HepG2 (cell line): ENCODE measurements around the gene TMEM87B. TPM values are rescaled to one million over a fixed set of nuclear protein-coding genes. Genes with fewer than 3 reads are reported as not detected.
A peak's percentile ranks its signal among the peaks of the same experiment; 100 is the strongest.

Source experiments
- ATAC-seq: fragments of 200-7000 bp; cut with Tn5 transposase; 3 replicates; pipeline ENCODE4 v1.9.1; 2020; ENCODE audit warnings: mild to moderate bottlenecking, moderate library complexity
- BruUV-seq: library from RNA; stranded (reverse); fragments of 400-500 nt; replicated peaks from 2 replicates; lab custom pipeline; 2021; lab: Mats Ljungman, UMichigan
- CTCF ChIA-PET: fragments of 300-600 bp; formaldehyde crosslinking; extraction: SDS; loops from one replicate; lab custom pipeline; 2021; ENCODE audit warnings: low total read pairs, inconsistent platforms, low intra/inter-chr PET ratio; lab: Yijun Ruan, JAX
- POLR2A ChIA-PET: fragments of 350-600 bp; sonication (Branson Sonifier 250); formaldehyde crosslinking; loops from one replicate; lab custom pipeline; 2020; ENCODE audit warnings: antibody characterized with exemption, inconsistent platforms; lab: Yijun Ruan, JAX
- DNase-seq: peaks from one replicate; pipeline ENCODE4 v3.0.0-alpha.2; 2015; ENCODE audit warnings: low spot score
- FAIRE-seq: peaks from 3 replicates; lab custom pipeline; 2011; peaks lifted over from hg19 to GRCh38; lab: Jason Lieb, UNC
- H2AFZ ChIP-seq: one replicate; pipeline ENCODE4 v1.6.1; 2011; ENCODE audit warnings: low read length, inconsistent platforms
- H3K27ac ChIP-seq: fragments of 300-600 bp; 3 replicates; pipeline ENCODE4 v1.8.0; 2011; ENCODE audit warnings: mixed run types, mild to moderate bottlenecking, mixed read lengths, low read length, inconsistent platforms; ENCODE audit not compliant: insufficient read depth; ENCODE audit errors: extremely low read length
- H3K27me3 ChIP-seq, 2 experiments: fragments of 200-600 bp in 1 of 2; 2 replicates in 1 of 2; 3 replicates in 1 of 2; pipeline versions ENCODE4 v1.6.0 to v1.8.0; 2011; ENCODE audit warnings: low read length in 2 of 2, mild to moderate bottlenecking in 2 of 2, moderate library complexity in 2 of 2, inconsistent platforms in 1 of 2; ENCODE audit not compliant: insufficient read depth in 2 of 2, control insufficient read depth in 1 of 2
- H3K36me3 ChIP-seq, 2 experiments: fragments of 200-600 bp in 1 of 2; replicated peaks in 1 of 2; 2 replicates in 1 of 2; 3 replicates in 1 of 2; pipeline versions ENCODE4 v1.5.1 to v1.8.0; 2011; ENCODE audit warnings: low read length in 2 of 2, inconsistent platforms in 1 of 2; ENCODE audit not compliant: insufficient read depth in 2 of 2, control insufficient read depth in 1 of 2
- H3K4me1 ChIP-seq: 2 replicates; pipeline ENCODE4 v1.5.1; 2012; ENCODE audit warnings: low read length, inconsistent platforms; ENCODE audit not compliant: insufficient read depth
- H3K4me2 ChIP-seq: 2 replicates; pipeline ENCODE4 v1.6.0; 2011; ENCODE audit warnings: low read depth, low read length, inconsistent platforms
- H3K4me3 ChIP-seq, 3 experiments: fragments of 200-600 bp in 1 of 3; sonication (generic), shearing (Covaris generic) in 1 of 3; replicated peaks in 1 of 3; 2 replicates each; pipeline ENCODE4 v1.5.1; 2011 to 2016; ENCODE audit warnings: low read length in 3 of 3, inconsistent platforms in 2 of 3, low read depth in 2 of 3, mild to moderate bottlenecking in 2 of 3, control low read depth in 1 of 3, mixed read lengths in 1 of 3; ENCODE audit not compliant: insufficient read depth in 1 of 3
- H3K79me2 ChIP-seq: one replicate; pipeline ENCODE4 v1.6.1; 2011; ENCODE audit warnings: low read length, inconsistent platforms; ENCODE audit not compliant: insufficient read depth
- H3K9ac ChIP-seq: 2 replicates; pipeline ENCODE4 v1.6.0; 2011; ENCODE audit warnings: mild to moderate bottlenecking, low read depth, low read length, inconsistent platforms; ENCODE audit not compliant: insufficient read depth
- H3K9me3 ChIP-seq: 2 replicates; pipeline ENCODE4 v1.5.1; 2012; ENCODE audit warnings: mild to moderate bottlenecking, low read length
- H4K20me1 ChIP-seq: 2 replicates; pipeline ENCODE4 v1.6.0; 2011; ENCODE audit warnings: inconsistent platforms, mild to moderate bottlenecking, low read length, moderate library complexity; ENCODE audit not compliant: insufficient read depth
- NCOA2 ChIP-seq: sonication (generic); formaldehyde crosslinking; IDR thresholded peaks from 2 replicates; pipeline ENCODE4 v1.8.0; 2022; ENCODE audit warnings: inconsistent platforms
- ZNF263 ChIP-seq: sonication (generic); formaldehyde crosslinking; IDR thresholded peaks from 2 replicates; pipeline ENCODE4 v1.4.0; 2020; ENCODE audit warnings: missing genetic modification reagents
- ZNF629 ChIP-seq: sonication (generic); formaldehyde crosslinking; conservative IDR thresholded peaks from 2 replicates; pipeline ENCODE4 v1.5.0; 2020; ENCODE audit warnings: missing genetic modification reagents
- ZNF75D ChIP-seq: sonication (generic); formaldehyde crosslinking; IDR thresholded peaks from 2 replicates; pipeline ENCODE4 v1.8.1; 2023; ENCODE audit warnings: missing genetic modification reagents, mild to moderate bottlenecking, borderline replicate concordance
- ZNF841 ChIP-seq: sonication (generic); formaldehyde crosslinking; IDR thresholded peaks from 2 replicates; pipeline ENCODE4 v1.8.1; 2023; ENCODE audit warnings: missing genetic modification reagents, borderline replicate concordance
- WGBS: methylation state at CpG from one replicate; pipeline ENCODE4 v1.1.6; 2017; ENCODE audit warnings: low lambda C conversion rate; 5-methylcytosine and 5-hydroxymethylcytosine counted together
- in situ Hi-C: cut with HindIII; loops from 2 replicates; pipeline ENCODE4 v1.10.0; 2017; ENCODE audit warnings: low pct_unique_long_range_greater_than_20kb; ENCODE audit not compliant: extremely low pct_ligation_motif_present
- intact Hi-C: fragments of 100-400 bp; cut with micrococcal nuclease; formaldehyde crosslinking; loops from one replicate; pipeline ENCODE4 v1.10.0; 2022; ENCODE audit not compliant: unreplicated experiment
- polyA plus RNA-seq, 8 experiments: library from polyadenylated mRNA; depleted of rRNA in 3 of 8; stranded (reverse) in 7 of 8; unstranded in 1 of 8; fragments of >200 nt; fragmentation: Illumina TruSeq in 4 of 8; extraction: Trizol in 4 of 8; gene quantifications; 2 replicates each; pipeline versions ENCODE4 v1.2.1 to v1.2.3, GENCODE V29; 2011 to 2016; ENCODE audit warnings: low read depth in 4 of 8, missing spikeins in 1 of 8, mixed read lengths in 1 of 8; ENCODE audit not compliant: insufficient read depth in 1 of 8
- total RNA-seq, 5 experiments: library from RNA; depleted of rRNA; stranded (reverse); fragments of >200 nt; fragmentation: Illumina TruSeq; extraction: Trizol; gene quantifications; 2 replicates each; pipeline ENCODE4 v1.2.3, GENCODE V29; 2016; ENCODE audit warnings: low read depth in 1 of 5
- TF ChIP-seq, protein P1 (sequence below): sonication (generic); formaldehyde crosslinking; IDR thresholded peaks from 2 replicates; pipeline ENCODE4 v1.4.0; 2020; ENCODE audit warnings: missing genetic modification reagents
- TF ChIP-seq, protein P2 (sequence below): sonication (generic); formaldehyde crosslinking; IDR thresholded peaks from 2 replicates; pipeline ENCODE4 v1.4.0; 2020; ENCODE audit warnings: mild to moderate bottlenecking, missing genetic modification reagents

TMEM87B gene
- total and polyA plus RNA-seq, 2 of the 13 experiments (the other 11 are each of a cell fraction or from before 2014, with no cell fraction given) = 15.1 to 16.2 TPM

DNA sequence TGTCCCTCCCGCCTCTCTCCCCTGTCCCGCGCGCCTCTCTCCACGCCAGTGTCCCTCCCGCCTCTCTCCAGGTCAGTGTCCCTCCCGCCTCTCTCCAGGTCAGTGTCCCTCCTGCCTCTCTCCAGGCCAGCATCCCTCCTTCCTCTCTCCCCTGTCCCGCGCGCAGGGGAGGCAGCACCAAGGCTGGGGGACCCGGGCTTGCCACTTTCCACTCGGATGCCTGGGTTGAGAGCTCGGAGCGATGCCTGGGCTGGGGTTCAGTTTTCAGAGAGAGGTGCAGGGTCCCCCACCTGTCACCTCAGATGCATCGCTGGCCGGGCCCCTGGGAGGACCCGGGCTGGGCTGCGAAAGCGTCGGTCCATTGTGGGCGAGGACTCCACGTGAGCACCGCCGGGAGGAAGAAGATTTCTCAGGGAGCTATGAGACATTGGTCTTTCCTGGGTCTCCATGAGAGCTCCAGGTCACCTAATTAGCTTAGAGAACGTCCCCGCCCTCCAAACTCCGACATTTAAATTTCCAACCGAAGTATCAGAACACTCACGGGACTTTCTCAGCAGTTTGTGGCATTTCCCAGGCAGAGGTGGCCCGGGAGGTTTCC, 85.2 kb downstream of the TMEM87B start:
- Histone ChIP-seq H3K4me1 (peaks cover 18% of the 10 kb centered on the region), H3K27me3 (no peaks in the 10 kb centered on the region; a peak in 1 of 5 replicates)
- no peak for ATAC-seq
- in situ Hi-C loops = no loop called here
- TF ChIP-seq ZNF263 (0 out of 2 replicates have a peak, but pooled peaks have one; percentile 16), ZNF841 (CRISPR knock-in tag) (no peak)
- TF ChIP-seq, all 625 proteins: peak for 1
- intact Hi-C loops = no loop called here
- Histone ChIP-seq H3K4me3 (no peak overlapping the region), H3K27ac (no peak overlapping the region), H3K9ac (no peak overlapping the region), H2AFZ (no peak overlapping the region), H4K20me1 (no peaks in the 10 kb centered on the region), H3K4me2 (no peak overlapping the region), H3K36me3 (no peaks in the 10 kb centered on the region), H3K9me3 (no peaks in the 10 kb centered on the region), H3K79me2 (no peaks in the 10 kb centered on the region)
- FAIRE-seq (no peak), DNase-seq (no peak)
- POLR2A ChIA-PET = no interaction called here
- WGBS = 94% methylated on average over 29 of the region's 30 CpGs
- BruUV-seq = no TSS peak
- CTCF ChIA-PET = no interaction called here

DNA sequence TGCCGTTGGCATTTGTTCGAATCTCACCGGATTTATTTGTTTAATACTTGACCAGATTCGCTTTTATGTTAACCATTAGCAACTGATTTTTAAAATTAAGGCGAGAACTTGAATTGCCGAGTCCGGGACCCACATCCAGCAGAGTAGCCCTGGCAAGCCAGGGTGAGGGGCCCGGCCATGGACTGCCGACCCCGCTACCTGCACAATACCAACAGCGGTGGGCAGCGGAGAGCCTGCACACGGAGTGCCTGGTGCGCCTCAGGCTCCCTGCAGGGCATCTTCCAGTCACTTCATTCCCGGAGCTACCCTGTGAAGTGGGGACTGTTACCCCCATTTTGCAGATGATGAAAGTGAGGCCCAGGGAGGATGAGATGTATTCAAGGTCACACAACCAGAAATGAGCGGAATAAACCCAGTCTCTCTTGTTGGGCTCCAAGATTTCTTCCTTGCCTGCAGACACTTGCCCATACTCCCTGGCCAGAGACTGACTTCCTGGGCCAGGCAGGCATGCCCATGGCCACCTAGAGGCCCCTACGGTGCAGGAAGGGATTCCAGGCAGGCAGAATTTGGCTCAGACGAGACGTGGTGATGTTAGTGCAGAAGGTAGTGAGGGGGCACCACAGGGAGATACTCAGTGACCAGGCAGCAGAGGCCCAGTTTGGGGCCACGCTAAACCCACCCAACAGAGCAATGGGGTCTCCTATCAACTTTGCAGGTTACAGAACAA, 86.0 kb downstream of the TMEM87B start:
- no peaks in the 10 kb centered on the region for H3K36me3 ChIP-seq
- POLR2A ChIA-PET = no interaction called here
- no peaks in the 10 kb centered on the region; a peak in 1 of 5 replicates for H3K27me3 ChIP-seq
- WGBS = 91% methylated on average over 20 of the region's 20 CpGs
- H3K4me3 ChIP-seq = no peak overlapping the region
- H3K9me3 ChIP-seq = no peaks in the 10 kb centered on the region
- TF ChIP-seq NCOA2 (CRISPR knock-in tag) (no peak), ZNF75D (0 out of 2 replicates have a peak, but pooled peaks have one; percentile 51), ZNF629 (CRISPR knock-in tag) (peak; percentile 86)
- TF ChIP-seq, protein P1, sequence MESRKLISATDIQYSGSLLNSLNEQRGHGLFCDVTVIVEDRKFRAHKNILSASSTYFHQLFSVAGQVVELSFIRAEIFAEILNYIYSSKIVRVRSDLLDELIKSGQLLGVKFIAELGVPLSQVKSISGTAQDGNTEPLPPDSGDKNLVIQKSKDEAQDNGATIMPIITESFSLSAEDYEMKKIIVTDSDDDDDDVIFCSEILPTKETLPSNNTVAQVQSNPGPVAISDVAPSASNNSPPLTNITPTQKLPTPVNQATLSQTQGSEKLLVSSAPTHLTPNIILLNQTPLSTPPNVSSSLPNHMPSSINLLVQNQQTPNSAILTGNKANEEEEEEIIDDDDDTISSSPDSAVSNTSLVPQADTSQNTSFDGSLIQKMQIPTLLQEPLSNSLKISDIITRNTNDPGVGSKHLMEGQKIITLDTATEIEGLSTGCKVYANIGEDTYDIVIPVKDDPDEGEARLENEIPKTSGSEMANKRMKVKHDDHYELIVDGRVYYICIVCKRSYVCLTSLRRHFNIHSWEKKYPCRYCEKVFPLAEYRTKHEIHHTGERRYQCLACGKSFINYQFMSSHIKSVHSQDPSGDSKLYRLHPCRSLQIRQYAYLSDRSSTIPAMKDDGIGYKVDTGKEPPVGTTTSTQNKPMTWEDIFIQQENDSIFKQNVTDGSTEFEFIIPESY (CRISPR knock-in tag) = 0 out of 2 replicates have a peak, but pooled peaks have one; percentile 33
- TF ChIP-seq, protein P2, sequence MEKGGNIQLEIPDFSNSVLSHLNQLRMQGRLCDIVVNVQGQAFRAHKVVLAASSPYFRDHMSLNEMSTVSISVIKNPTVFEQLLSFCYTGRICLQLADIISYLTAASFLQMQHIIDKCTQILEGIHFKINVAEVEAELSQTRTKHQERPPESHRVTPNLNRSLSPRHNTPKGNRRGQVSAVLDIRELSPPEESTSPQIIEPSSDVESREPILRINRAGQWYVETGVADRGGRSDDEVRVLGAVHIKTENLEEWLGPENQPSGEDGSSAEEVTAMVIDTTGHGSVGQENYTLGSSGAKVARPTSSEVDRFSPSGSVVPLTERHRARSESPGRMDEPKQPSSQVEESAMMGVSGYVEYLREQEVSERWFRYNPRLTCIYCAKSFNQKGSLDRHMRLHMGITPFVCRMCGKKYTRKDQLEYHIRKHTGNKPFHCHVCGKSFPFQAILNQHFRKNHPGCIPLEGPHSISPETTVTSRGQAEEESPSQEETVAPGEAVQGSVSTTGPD (CRISPR knock-in tag) = 0 out of 2 replicates have a peak, but pooled peaks have one; percentile 24
- in situ Hi-C loops (no loop called here), intact Hi-C loops (no loop called here)
- BruUV-seq = no TSS peak
- H3K4me1 ChIP-seq = peaks cover 18% of the 10 kb centered on the region
- H3K79me2 ChIP-seq = no peaks in the 10 kb centered on the region
- CTCF ChIA-PET = no interaction called here
- H3K27ac ChIP-seq = no peak overlapping the region
- no peak overlapping the region for H3K9ac ChIP-seq
- no peak for FAIRE-seq
- H2AFZ ChIP-seq = no peak overlapping the region
- no peak for DNase-seq
- H4K20me1 ChIP-seq = no peaks in the 10 kb centered on the region
- ATAC-seq = no peak
- H3K4me2 ChIP-seq = no peak overlapping the region
